Heart left ventricle (tissue), 13 donors: ENCODE results near the gene C2CD3.

Source experiments
- CTCF ChIP-seq, 12 donors: fragments of 200-600 bp; sonication (generic) in 4 of 12; IDR thresholded peaks; one replicate each; pipeline versions ENCODE4 v1.5.0 to v1.8.0; 2018 to 2022; ENCODE audit warnings: antibody characterized with exemption in 12 of 12, mild to moderate bottlenecking in 5 of 12
- POLR2A ChIP-seq, 2 donors: fragments of 450-650 bp; IDR thresholded peaks; one replicate each; pipeline ENCODE4 v1.6.1; 2017; ENCODE audit warnings: antibody characterized with exemption in 2 of 2, mild to moderate bottlenecking in 2 of 2, moderate library complexity in 2 of 2
- donor health status: ischemic (EF 13 %, LVEDD 7.1; RV severe dilation, severe dysfunction).
- donor health status: DM: no; HTN: yes; CAD: no.
- donor health status: DM: no; HTN: no; CAD: no.
- donor health status: ischemic (EF 25% LVEDD 6.9; RV normal size, moderate dysfunction).
- donor health status: ischemic (EF 25% LVEDD 5.7; RV mildly dilated, moderate dysfunction).
- donor health status: ischemic (EF 35%, LVEDD 5.7; RV mildly dilated, moderate dysfunction).
- donor health status: nonischemic (EF 11% LVEDD 7.7; RV severe dilation, severe dysfunction).
- donor health status: DM: yes; HTN: yes; CAD: no.
- donor health status: PGD.
- donor health status: ischemic (EF 29% LVEDD 5.4; RV normal size, mild dysfunction).
- donor health status: nonischemic (EF 23%, LVEDD 6.1; RV moderate dilation, normal function).

GRCh38 chr11:74010306-74011300, 160.2 kb downstream of the C2CD3 start:
- TF ChIP-seq CTCF (IDR thresholded peaks at IDR 0.05) (no peak), POLR2A (IDR thresholded peaks at IDR 0.05) (no peak)
